Measurements from ENCODE around the gene CIROP. TPM values are rescaled to one million over a fixed set of nuclear protein-coding genes. Genes with fewer than 3 reads are reported as not detected.

CIROP gene
- total RNA-seq, 1 experiment from 2014 or later: not detected

- Histone ChIP-seq H2AK5ac (ENCODE audit: insufficient read length, low read length) (no peak overlapping the region), H3K18ac (ENCODE audit: insufficient read length, low read depth, low read length) (no peak overlapping the region)
- H3K4me3 Mint-ChIP-seq: peak overlapping the region in 1 of 2 experiments; percentile 56; a peak in 2 of 5 replicates
Measured at GRCh38 chr14:23119363-23120327, 14.9 kb upstream of the CIROP start.

More at GRCh38 chr14:23119363-23120327, 14.9 kb upstream of the CIROP start:
- Mint-ChIP-seq H3K9me3 (no peaks in the 10 kb centered on the region), H3K36me3 (ENCODE audit: insufficient read depth in 1 of 3, low read depth in 3 of 3) (no peaks in the 10 kb centered on the region; a peak in 1 of 7 replicates), H3K4me1 (peaks cover 47 to 55% of the 10 kb centered on the region in 2 experiments), H3K27ac (peak overlapping the region in 1 of 3 experiments; percentile 28; a peak in 1 of 7 replicates), H3K27me3 (ENCODE audit: low read depth) (peaks cover 22% of the 10 kb centered on the region)
- H3K79me2 ChIP-seq (ENCODE audit: insufficient read depth, low read length): no peaks in the 10 kb centered on the region
- H3K14ac ChIP-seq (ENCODE audit: insufficient read depth, low read length): no peak overlapping the region
- H2BK5ac ChIP-seq (ENCODE audit: insufficient read length, low read length): no peak overlapping the region
- WGBS (ENCODE audit: extremely low coverage, insufficient read length, low lambda C conversion rate): no CpG with 5 or more reads among the region's 16 CpGs
- H2BK20ac ChIP-seq (ENCODE audit: low read depth, low read length, poor library complexity, severe bottlenecking): no peak overlapping the region
- no peak overlapping the region for H2BK120ac ChIP-seq (ENCODE audit: low read depth, low read length, poor library complexity, severe bottlenecking)
- no peak overlapping the region for H4K91ac ChIP-seq (ENCODE audit: insufficient read length, low read depth, low read length)
- no peak overlapping the region for H3T11ph ChIP-seq (ENCODE audit: low read length)
- H3K79me1 ChIP-seq (ENCODE audit: insufficient read depth, low read depth, low read length, poor library complexity, severe bottlenecking): no peaks in the 10 kb centered on the region
- DNase-seq: no peak
- H3K27ac ChIP-seq (ENCODE audit: insufficient read length, low read depth, low read length): no peak overlapping the region
- no peaks in the 10 kb centered on the region for H3K27me3 ChIP-seq (ENCODE audit: insufficient read depth, low read length)
- peaks cover 11% of the 10 kb centered on the region for H3K4me1 ChIP-seq (ENCODE audit: insufficient read depth, low read length)
- no peak overlapping the region for H2AFZ ChIP-seq (ENCODE audit: low read length)
- no peak overlapping the region for H3K56ac ChIP-seq (ENCODE audit: insufficient read length, low read depth, low read length)
- no peaks in the 10 kb centered on the region for H4K20me1 ChIP-seq (ENCODE audit: control insufficient read depth, insufficient read depth, insufficient read length)
- H3K23me2 ChIP-seq (ENCODE audit: insufficient read length, low read depth, low read length, poor library complexity, severe bottlenecking): no peaks in the 10 kb centered on the region
- H2BK12ac ChIP-seq (ENCODE audit: insufficient read length, low read depth, low read length): no peak overlapping the region
- no peak overlapping the region for H3K23ac ChIP-seq (ENCODE audit: insufficient read length, low read depth, low read length)
- H3K9ac ChIP-seq (ENCODE audit: extremely low read depth, insufficient read length, low read length): no peak overlapping the region
- no peak overlapping the region for H3K4ac ChIP-seq (ENCODE audit: low read depth, low read length)
- H2BK15ac ChIP-seq (ENCODE audit: low read depth, low read length): no peak overlapping the region
- no peak overlapping the region for H3K4me2 ChIP-seq (ENCODE audit: insufficient read depth, insufficient read length, low read length)
- no peak for TF ChIP-seq CTCF (conservative IDR thresholded peaks at IDR 0.05)
- H4K5ac ChIP-seq (ENCODE audit: insufficient read length, low read depth, low read length): no peak overlapping the region
- no peak overlapping the region for H4K8ac ChIP-seq (replicated peaks; ENCODE audit: insufficient read length, low read depth, low read length)
- no peaks in the 10 kb centered on the region for H3K9me3 ChIP-seq (ENCODE audit: control insufficient read depth, low read depth, low read length)

Measured in H9 (cell line).